Keratinocyte (primary cell): ENCODE results near the gene AGFG1. TPM values are rescaled to one million over a fixed set of nuclear protein-coding genes. Genes with fewer than 3 reads are reported as not detected.

ENCODE experiments used
- DNase-seq: peaks from one replicate; pipeline ENCODE4 v3.0.0-alpha.2; 2011; ENCODE audit warnings: low read depth, missing footprints, low spot score
- FAIRE-seq: peaks from 2 replicates; lab custom pipeline; 2011; peaks lifted over from hg19 to GRCh38; lab: Jason Lieb, UNC
- H2AFZ ChIP-seq: 2 replicates; pipeline ENCODE4 v1.6.0; 2012; ENCODE audit warnings: low read length, control low read depth, inconsistent platforms; ENCODE audit not compliant: control insufficient read depth
- H3K27ac ChIP-seq: 2 replicates; pipeline ENCODE4 v1.5.1; 2011; ENCODE audit warnings: low read length; ENCODE audit not compliant: control insufficient read depth, insufficient read depth
- H3K27me3 ChIP-seq: 3 replicates; pipeline ENCODE4 v1.6.0; 2011; ENCODE audit warnings: low read length; ENCODE audit not compliant: control insufficient read depth, insufficient read depth; ENCODE audit errors: extremely low read depth
- H3K36me3 ChIP-seq, 2 experiments: 2 replicates in 1 of 2; 3 replicates in 1 of 2; pipeline ENCODE4 v1.5.1; 2011; ENCODE audit warnings: low read length in 2 of 2, mild to moderate bottlenecking in 1 of 2; ENCODE audit not compliant: control insufficient read depth in 2 of 2, insufficient read depth in 2 of 2; ENCODE audit errors: extremely low read depth in 1 of 2
- H3K4me1 ChIP-seq: 3 replicates; pipeline ENCODE4 v1.5.1; 2011; ENCODE audit warnings: low read length; ENCODE audit not compliant: control insufficient read depth, insufficient read depth; ENCODE audit errors: extremely low read depth
- H3K4me2 ChIP-seq: 3 replicates; pipeline ENCODE4 v1.6.0; 2011; ENCODE audit warnings: low read depth, low read length; ENCODE audit not compliant: control insufficient read depth, insufficient read depth; ENCODE audit errors: extremely low read depth
- H3K4me3 ChIP-seq, 3 experiments: fragments of 200-600 bp in 1 of 3; sonication (generic) in 1 of 3; 2 replicates in 2 of 3; 3 replicates in 1 of 3; pipeline ENCODE4 v1.5.1; 2011 to 2016; ENCODE audit warnings: low read length in 3 of 3, mild to moderate bottlenecking in 3 of 3, control low read depth in 2 of 3, inconsistent platforms in 1 of 3, low read depth in 1 of 3, mixed read lengths in 1 of 3, mixed run types in 1 of 3, moderate library complexity in 1 of 3; ENCODE audit not compliant: control insufficient read depth in 2 of 3, insufficient read depth in 2 of 3; ENCODE audit errors: extremely low read depth in 1 of 3
- H3K79me2 ChIP-seq: 2 replicates; pipeline ENCODE4 v1.6.0; 2012; ENCODE audit warnings: low read length; ENCODE audit not compliant: control insufficient read depth, insufficient read depth
- H3K9ac ChIP-seq: 3 replicates; pipeline ENCODE4 v1.6.0; 2011; ENCODE audit warnings: low read length; ENCODE audit not compliant: control insufficient read depth, insufficient read depth; ENCODE audit errors: extremely low read depth
- H3K9me1 ChIP-seq: 3 replicates; pipeline ENCODE4 v1.6.0; 2011; ENCODE audit warnings: low read length; ENCODE audit not compliant: control insufficient read depth, insufficient read depth; ENCODE audit errors: extremely low read depth
- H3K9me3 ChIP-seq: 2 replicates; pipeline ENCODE4 v1.5.1; 2012; ENCODE audit warnings: low read depth, low read length; ENCODE audit not compliant: control insufficient read depth
- H4K20me1 ChIP-seq: 3 replicates; pipeline ENCODE4 v1.6.0; 2011; ENCODE audit warnings: low read length; ENCODE audit not compliant: control insufficient read depth, insufficient read depth; ENCODE audit errors: extremely low read depth
- EZH2 ChIP-seq: IDR thresholded peaks from one replicate; pipeline ENCODE4 v1.6.1; 2012; ENCODE audit warnings: inconsistent platforms, mild to moderate bottlenecking, low read length, moderate library complexity
- dilution Hi-C: fragments of 300-500 bp; cut with MboI; formaldehyde crosslinking; loops from one replicate; pipeline ENCODE4 v1.7.0; 2020; ENCODE audit warnings: low sequenced_read_pairs; ENCODE audit not compliant: extremely low pct_ligation_motif_present
- polyA plus RNA-seq, 5 experiments: library from polyadenylated mRNA; depleted of rRNA in 3 of 5; stranded (reverse) in 3 of 5; stranded (forward) in 1 of 5; unstranded in 1 of 5; fragments of >200 nt; gene quantifications; 1 replicate in 1 of 5; 2 replicates in 3 of 5; 3 replicates in 1 of 5; pipeline versions ENCODE4 v1.2.1 to v1.2.3, GENCODE V29; 2011 to 2012; ENCODE audit warnings: missing spikeins in 2 of 5, low read depth in 1 of 5, low replicate concordance in 1 of 5
- TF ChIP-seq, protein P1 (sequence below), 3 experiments: IDR thresholded peaks in 1 of 3; conservative IDR thresholded peaks in 1 of 3; optimal IDR thresholded peaks in 1 of 3; 2 replicates in 2 of 3; 3 replicates in 1 of 3; pipeline versions ENCODE3 to v1.5.1; 2011; ENCODE audit warnings: low read length in 3 of 3, mild to moderate bottlenecking in 3 of 3, moderate library complexity in 2 of 3, control low read depth in 1 of 3, inconsistent platforms in 1 of 3; ENCODE audit not compliant: insufficient read depth in 2 of 3; ENCODE audit errors: extremely low read depth in 1 of 3

AGFG1 gene
- polyA plus RNA-seq, 1 donor (not counting 4 experiments of a cell fraction or from before 2014, with no cell fraction given) = 111 TPM

DNA sequence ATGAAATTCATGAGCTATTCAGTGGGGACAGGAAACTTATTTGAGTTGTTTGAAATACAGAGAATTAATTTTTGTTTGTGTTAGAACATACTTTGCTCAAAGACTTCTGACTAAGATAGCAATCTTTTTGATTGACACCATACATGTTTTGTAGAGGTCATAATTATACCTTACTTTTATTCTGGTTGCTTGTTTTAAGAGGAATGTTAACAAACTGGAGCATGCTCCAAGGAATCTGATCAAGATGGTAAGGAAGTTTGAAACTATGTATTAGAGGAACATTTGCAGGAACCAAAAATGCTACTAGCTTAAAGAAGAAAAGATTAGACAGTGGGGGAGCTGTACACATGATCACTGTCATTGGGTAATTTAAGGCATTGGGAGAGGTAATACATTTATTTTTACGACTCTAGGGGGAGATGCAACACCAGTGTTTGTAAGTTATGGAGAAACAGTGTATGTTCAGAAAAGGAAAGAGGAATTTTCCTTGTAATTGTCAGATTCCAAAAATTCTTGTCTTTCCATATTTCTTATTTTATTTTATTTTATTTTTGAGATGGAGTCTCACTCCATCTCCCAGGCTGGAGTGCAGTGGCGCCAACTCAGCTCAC is 8.0 kb downstream of the AGFG1 start:
- TF ChIP-seq, protein P1, sequence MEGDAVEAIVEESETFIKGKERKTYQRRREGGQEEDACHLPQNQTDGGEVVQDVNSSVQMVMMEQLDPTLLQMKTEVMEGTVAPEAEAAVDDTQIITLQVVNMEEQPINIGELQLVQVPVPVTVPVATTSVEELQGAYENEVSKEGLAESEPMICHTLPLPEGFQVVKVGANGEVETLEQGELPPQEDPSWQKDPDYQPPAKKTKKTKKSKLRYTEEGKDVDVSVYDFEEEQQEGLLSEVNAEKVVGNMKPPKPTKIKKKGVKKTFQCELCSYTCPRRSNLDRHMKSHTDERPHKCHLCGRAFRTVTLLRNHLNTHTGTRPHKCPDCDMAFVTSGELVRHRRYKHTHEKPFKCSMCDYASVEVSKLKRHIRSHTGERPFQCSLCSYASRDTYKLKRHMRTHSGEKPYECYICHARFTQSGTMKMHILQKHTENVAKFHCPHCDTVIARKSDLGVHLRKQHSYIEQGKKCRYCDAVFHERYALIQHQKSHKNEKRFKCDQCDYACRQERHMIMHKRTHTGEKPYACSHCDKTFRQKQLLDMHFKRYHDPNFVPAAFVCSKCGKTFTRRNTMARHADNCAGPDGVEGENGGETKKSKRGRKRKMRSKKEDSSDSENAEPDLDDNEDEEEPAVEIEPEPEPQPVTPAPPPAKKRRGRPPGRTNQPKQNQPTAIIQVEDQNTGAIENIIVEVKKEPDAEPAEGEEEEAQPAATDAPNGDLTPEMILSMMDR (optimal IDR thresholded peaks at IDR 0.05 in 1 of 3, IDR thresholded peaks at IDR 0.05 in 1 of 3, conservative IDR thresholded peaks at IDR 0.05 in 1 of 3; ENCODE audit: extremely low read depth in 1 of 3, insufficient read depth in 2 of 3, low read length in 3 of 3) = no peak
- TF ChIP-seq EZH2 = no peak
- H3K27ac ChIP-seq = no peak overlapping the region
- FAIRE-seq (peak; percentile 9), DNase-seq (no peak)
- peaks cover 98% of the 10 kb centered on the region for H3K79me2 ChIP-seq
- H4K20me1 ChIP-seq = peaks cover 17% of the 10 kb centered on the region
- H3K27me3 ChIP-seq = no peaks in the 10 kb centered on the region
- H2AFZ ChIP-seq = no peak overlapping the region
- H3K9ac ChIP-seq = no peak overlapping the region
- H3K9me1 ChIP-seq = no peaks in the 10 kb centered on the region
- H3K36me3 ChIP-seq = no peaks in the 10 kb centered on the region
- H3K9me3 ChIP-seq = no peaks in the 10 kb centered on the region
- H3K4me1 ChIP-seq = no peaks in the 10 kb centered on the region
- dilution Hi-C loops = no loop called here
- H3K4me3 ChIP-seq = no peak overlapping the region
- no peak overlapping the region for H3K4me2 ChIP-seq

- H3K79me2 ChIP-seq = peaks cover 98% of the 10 kb centered on the region
- H2AFZ ChIP-seq = no peak overlapping the region
- TF ChIP-seq EZH2 = no peak
- TF ChIP-seq, protein P1 (optimal IDR thresholded peaks at IDR 0.05 in 1 of 3, IDR thresholded peaks at IDR 0.05 in 1 of 3, conservative IDR thresholded peaks at IDR 0.05 in 1 of 3; ENCODE audit: extremely low read depth in 1 of 3, insufficient read depth in 2 of 3, low read length in 3 of 3) = no peak
- H3K9me3 ChIP-seq = no peaks in the 10 kb centered on the region
- peaks cover 12% of the 10 kb centered on the region for H4K20me1 ChIP-seq
- H3K27ac ChIP-seq = no peak overlapping the region
- H3K9ac ChIP-seq = no peak overlapping the region
- H3K4me2 ChIP-seq = no peak overlapping the region
- no peak overlapping the region for H3K4me3 ChIP-seq
- no peaks in the 10 kb centered on the region for H3K36me3 ChIP-seq
- no peak for FAIRE-seq
- H3K9me1 ChIP-seq = no peaks in the 10 kb centered on the region
- no peak for DNase-seq
- no peaks in the 10 kb centered on the region for H3K27me3 ChIP-seq
- dilution Hi-C loops = no loop called here
- H3K4me1 ChIP-seq = no peaks in the 10 kb centered on the region
Observed at GRCh38 chr2:227480528-227480927, 8.6 kb downstream of the AGFG1 start.
